Keratinocyte (primary cell): ENCODE data around the gene ZNF496. TPM values are rescaled to one million over a fixed set of nuclear protein-coding genes. Genes with fewer than 3 reads are reported as not detected.

ENCODE experiments used
- DNase-seq: peaks from one replicate; pipeline ENCODE4 v3.0.0-alpha.2; 2011; ENCODE audit warnings: low read depth, missing footprints, low spot score
- FAIRE-seq: peaks from 2 replicates; lab custom pipeline; 2011; peaks lifted over from hg19 to GRCh38; lab: Jason Lieb, UNC
- H2AFZ ChIP-seq: 2 replicates; pipeline ENCODE4 v1.6.0; 2012; ENCODE audit warnings: low read length, control low read depth, inconsistent platforms; ENCODE audit not compliant: control insufficient read depth
- H3K27ac ChIP-seq: 2 replicates; pipeline ENCODE4 v1.5.1; 2011; ENCODE audit warnings: low read length; ENCODE audit not compliant: control insufficient read depth, insufficient read depth
- H3K27me3 ChIP-seq: 3 replicates; pipeline ENCODE4 v1.6.0; 2011; ENCODE audit warnings: low read length; ENCODE audit not compliant: control insufficient read depth, insufficient read depth; ENCODE audit errors: extremely low read depth
- H3K36me3 ChIP-seq, 2 experiments: 2 replicates in 1 of 2; 3 replicates in 1 of 2; pipeline ENCODE4 v1.5.1; 2011; ENCODE audit warnings: low read length in 2 of 2, mild to moderate bottlenecking in 1 of 2; ENCODE audit not compliant: control insufficient read depth in 2 of 2, insufficient read depth in 2 of 2; ENCODE audit errors: extremely low read depth in 1 of 2
- H3K4me1 ChIP-seq: 3 replicates; pipeline ENCODE4 v1.5.1; 2011; ENCODE audit warnings: low read length; ENCODE audit not compliant: control insufficient read depth, insufficient read depth; ENCODE audit errors: extremely low read depth
- H3K4me2 ChIP-seq: 3 replicates; pipeline ENCODE4 v1.6.0; 2011; ENCODE audit warnings: low read depth, low read length; ENCODE audit not compliant: control insufficient read depth, insufficient read depth; ENCODE audit errors: extremely low read depth
- H3K4me3 ChIP-seq, 3 experiments: fragments of 200-600 bp in 1 of 3; sonication (generic) in 1 of 3; 2 replicates in 2 of 3; 3 replicates in 1 of 3; pipeline ENCODE4 v1.5.1; 2011 to 2016; ENCODE audit warnings: low read length in 3 of 3, mild to moderate bottlenecking in 3 of 3, control low read depth in 2 of 3, inconsistent platforms in 1 of 3, low read depth in 1 of 3, mixed read lengths in 1 of 3, mixed run types in 1 of 3, moderate library complexity in 1 of 3; ENCODE audit not compliant: control insufficient read depth in 2 of 3, insufficient read depth in 2 of 3; ENCODE audit errors: extremely low read depth in 1 of 3
- H3K79me2 ChIP-seq: 2 replicates; pipeline ENCODE4 v1.6.0; 2012; ENCODE audit warnings: low read length; ENCODE audit not compliant: control insufficient read depth, insufficient read depth
- H3K9ac ChIP-seq: 3 replicates; pipeline ENCODE4 v1.6.0; 2011; ENCODE audit warnings: low read length; ENCODE audit not compliant: control insufficient read depth, insufficient read depth; ENCODE audit errors: extremely low read depth
- H3K9me1 ChIP-seq: 3 replicates; pipeline ENCODE4 v1.6.0; 2011; ENCODE audit warnings: low read length; ENCODE audit not compliant: control insufficient read depth, insufficient read depth; ENCODE audit errors: extremely low read depth
- H3K9me3 ChIP-seq: 2 replicates; pipeline ENCODE4 v1.5.1; 2012; ENCODE audit warnings: low read depth, low read length; ENCODE audit not compliant: control insufficient read depth
- H4K20me1 ChIP-seq: 3 replicates; pipeline ENCODE4 v1.6.0; 2011; ENCODE audit warnings: low read length; ENCODE audit not compliant: control insufficient read depth, insufficient read depth; ENCODE audit errors: extremely low read depth
- EZH2 ChIP-seq: IDR thresholded peaks from one replicate; pipeline ENCODE4 v1.6.1; 2012; ENCODE audit warnings: inconsistent platforms, mild to moderate bottlenecking, low read length, moderate library complexity
- dilution Hi-C: fragments of 300-500 bp; cut with MboI; formaldehyde crosslinking; loops from one replicate; pipeline ENCODE4 v1.7.0; 2020; ENCODE audit warnings: low sequenced_read_pairs; ENCODE audit not compliant: extremely low pct_ligation_motif_present
- polyA plus RNA-seq, 5 experiments: library from polyadenylated mRNA; depleted of rRNA in 3 of 5; stranded (reverse) in 3 of 5; stranded (forward) in 1 of 5; unstranded in 1 of 5; fragments of >200 nt; gene quantifications; 1 replicate in 1 of 5; 2 replicates in 3 of 5; 3 replicates in 1 of 5; pipeline versions ENCODE4 v1.2.1 to v1.2.3, GENCODE V29; 2011 to 2012; ENCODE audit warnings: missing spikeins in 2 of 5, low read depth in 1 of 5, low replicate concordance in 1 of 5
- TF ChIP-seq, protein P1 (sequence below), 3 experiments: IDR thresholded peaks in 1 of 3; conservative IDR thresholded peaks in 1 of 3; optimal IDR thresholded peaks in 1 of 3; 2 replicates in 2 of 3; 3 replicates in 1 of 3; pipeline versions ENCODE3 to v1.5.1; 2011; ENCODE audit warnings: low read length in 3 of 3, mild to moderate bottlenecking in 3 of 3, moderate library complexity in 2 of 3, control low read depth in 1 of 3, inconsistent platforms in 1 of 3; ENCODE audit not compliant: insufficient read depth in 2 of 3; ENCODE audit errors: extremely low read depth in 1 of 3

ZNF496 gene
- polyA plus RNA-seq, 1 donor (not counting 4 experiments of a cell fraction or from before 2014, with no cell fraction given) = 8.9 TPM

DNA sequence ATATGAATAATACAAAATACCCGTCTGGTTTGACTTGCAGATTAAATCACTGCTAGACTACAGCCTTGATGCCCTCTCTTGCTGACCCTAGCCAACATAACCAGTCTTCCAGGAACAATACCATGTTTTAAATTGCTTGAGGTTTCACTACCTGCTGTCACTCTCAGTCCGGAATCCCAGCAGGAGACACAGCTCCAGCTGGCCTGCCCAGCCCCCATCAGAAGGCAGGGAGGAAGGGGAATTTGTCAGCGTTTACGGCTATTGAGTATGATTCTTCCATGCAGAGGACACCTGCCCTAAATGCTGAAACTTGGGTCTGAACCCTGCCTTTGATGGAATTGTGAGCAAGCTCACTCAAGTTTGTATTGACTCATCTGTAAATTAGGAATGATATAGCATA is 33.0 kb downstream of the ZNF496 start:
- dilution Hi-C loops = no loop called here
- Histone ChIP-seq H3K9ac (no peak overlapping the region), H4K20me1 (no peaks in the 10 kb centered on the region), H3K27ac (no peak overlapping the region), H3K4me2 (no peak overlapping the region), H3K4me3 (no peak overlapping the region), H3K9me1 (no peaks in the 10 kb centered on the region), H2AFZ (no peak overlapping the region), H3K4me1 (no peaks in the 10 kb centered on the region), H3K36me3 (peaks cover 0 to 9% of the 10 kb centered on the region in 2 experiments), H3K79me2 (no peaks in the 10 kb centered on the region), H3K27me3 (no peaks in the 10 kb centered on the region), H3K9me3 (no peaks in the 10 kb centered on the region)
- TF ChIP-seq, protein P1, sequence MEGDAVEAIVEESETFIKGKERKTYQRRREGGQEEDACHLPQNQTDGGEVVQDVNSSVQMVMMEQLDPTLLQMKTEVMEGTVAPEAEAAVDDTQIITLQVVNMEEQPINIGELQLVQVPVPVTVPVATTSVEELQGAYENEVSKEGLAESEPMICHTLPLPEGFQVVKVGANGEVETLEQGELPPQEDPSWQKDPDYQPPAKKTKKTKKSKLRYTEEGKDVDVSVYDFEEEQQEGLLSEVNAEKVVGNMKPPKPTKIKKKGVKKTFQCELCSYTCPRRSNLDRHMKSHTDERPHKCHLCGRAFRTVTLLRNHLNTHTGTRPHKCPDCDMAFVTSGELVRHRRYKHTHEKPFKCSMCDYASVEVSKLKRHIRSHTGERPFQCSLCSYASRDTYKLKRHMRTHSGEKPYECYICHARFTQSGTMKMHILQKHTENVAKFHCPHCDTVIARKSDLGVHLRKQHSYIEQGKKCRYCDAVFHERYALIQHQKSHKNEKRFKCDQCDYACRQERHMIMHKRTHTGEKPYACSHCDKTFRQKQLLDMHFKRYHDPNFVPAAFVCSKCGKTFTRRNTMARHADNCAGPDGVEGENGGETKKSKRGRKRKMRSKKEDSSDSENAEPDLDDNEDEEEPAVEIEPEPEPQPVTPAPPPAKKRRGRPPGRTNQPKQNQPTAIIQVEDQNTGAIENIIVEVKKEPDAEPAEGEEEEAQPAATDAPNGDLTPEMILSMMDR (optimal IDR thresholded peaks at IDR 0.05 in 1 of 3, IDR thresholded peaks at IDR 0.05 in 1 of 3, conservative IDR thresholded peaks at IDR 0.05 in 1 of 3; ENCODE audit: extremely low read depth in 1 of 3, insufficient read depth in 2 of 3, low read length in 3 of 3) = no peak
- no peak for TF ChIP-seq EZH2
- FAIRE-seq (no peak), DNase-seq (no peak)

DNA sequence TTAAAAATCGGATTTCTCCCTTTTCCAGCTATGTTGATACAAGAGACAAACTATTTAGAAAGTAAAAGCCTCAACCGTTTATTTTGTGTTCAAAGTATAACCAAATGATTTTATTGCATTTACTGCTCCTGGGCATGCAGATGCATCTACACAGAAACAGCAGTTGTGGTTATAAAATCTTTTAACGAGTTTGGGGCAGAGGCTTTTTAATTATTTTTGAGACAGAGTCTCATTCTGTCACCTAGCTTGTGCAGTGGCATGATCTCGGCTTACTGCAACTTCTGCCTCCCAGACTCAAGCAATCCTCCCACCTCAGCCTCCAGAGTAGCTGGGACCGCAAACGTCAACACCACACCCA is 33.6 kb downstream of the ZNF496 start:
- no peaks in the 10 kb centered on the region for H3K9me1 ChIP-seq
- no peak for TF ChIP-seq EZH2
- TF ChIP-seq, protein P1 (optimal IDR thresholded peaks at IDR 0.05 in 1 of 3, IDR thresholded peaks at IDR 0.05 in 1 of 3, conservative IDR thresholded peaks at IDR 0.05 in 1 of 3; ENCODE audit: extremely low read depth in 1 of 3, insufficient read depth in 2 of 3, low read length in 3 of 3) = no peak
- no peak overlapping the region for H3K4me3 ChIP-seq
- no peaks in the 10 kb centered on the region for H3K27me3 ChIP-seq
- no peaks in the 10 kb centered on the region for H3K4me1 ChIP-seq
- no peaks in the 10 kb centered on the region for H3K79me2 ChIP-seq
- DNase-seq (no peak), FAIRE-seq (no peak)
- no peaks in the 10 kb centered on the region for H4K20me1 ChIP-seq
- dilution Hi-C loops = no loop called here
- H3K9me3 ChIP-seq = no peaks in the 10 kb centered on the region
- H2AFZ ChIP-seq = no peak overlapping the region
- no peak overlapping the region for H3K9ac ChIP-seq
- no peak overlapping the region for H3K4me2 ChIP-seq
- H3K27ac ChIP-seq = no peak overlapping the region
- H3K36me3 ChIP-seq = peaks cover 0 to 8% of the 10 kb centered on the region in 2 experiments
